Common myeloid progenitor, CD34-positive (primary cell): Measurements from ENCODE around the gene MAIP1.
"Not testable (repeated sequence)": the region's sequence is repeated elsewhere in the genome, so short reads cannot be mapped to it uniquely, and the experiment has no call there.

Experiments used
- CTCF ChIA-PET: fragments of 350-600 bp; sonication (Branson Sonifier 250); formaldehyde crosslinking; loops from one replicate; lab custom pipeline; 2021; ENCODE audit warnings: antibody characterized with exemption; lab: Charles Lee
- POLR2A ChIA-PET: fragments of 350-600 bp; sonication (Branson Sonifier 250); formaldehyde crosslinking; loops from one replicate; lab custom pipeline; 2021; ENCODE audit warnings: antibody characterized with exemption; lab: Charles Lee
- DNase-seq, 3 donors: peaks; one replicate each; pipeline versions ENCODE4 v3.0.0 to v3.0.0-alpha.2; 2013
- H3K27ac ChIP-seq, 2 experiments: 1 replicate in 1 of 2; 2 replicates in 1 of 2; pipeline ENCODE4 v1.7.0; 2013; ENCODE audit warnings: inconsistent platforms in 2 of 2, low read length in 2 of 2, mild to moderate bottlenecking in 2 of 2, low read depth in 1 of 2, moderate library complexity in 1 of 2; ENCODE audit not compliant: severe bottlenecking in 2 of 2, insufficient read depth in 1 of 2, poor library complexity in 1 of 2
- H3K27me3 ChIP-seq, 5 experiments: replicated peaks in 2 of 5; 1 replicate in 3 of 5; 2 replicates in 2 of 5; pipeline versions ENCODE4 v1.6.1 to v1.7.0; 2013; ENCODE audit warnings: low read length in 4 of 5, mild to moderate bottlenecking in 2 of 5, moderate library complexity in 2 of 5, inconsistent platforms in 1 of 5; ENCODE audit not compliant: insufficient read depth in 5 of 5, control insufficient read depth in 4 of 5
- H3K36me3 ChIP-seq, 4 experiments: 1 replicate in 2 of 4; 2 replicates in 2 of 4; pipeline versions ENCODE4 v1.6.1 to v1.7.0; 2013; ENCODE audit warnings: low read length in 3 of 4, control low read depth in 1 of 4, mild to moderate bottlenecking in 1 of 4; ENCODE audit not compliant: control insufficient read depth in 4 of 4, insufficient read depth in 4 of 4
- H3K4me1 ChIP-seq, 4 experiments: 1 replicate in 3 of 4; 2 replicates in 1 of 4; pipeline versions ENCODE4 v1.6.1 to v1.7.1; 2013; ENCODE audit warnings: low read length in 3 of 4, mild to moderate bottlenecking in 3 of 4, control low read depth in 1 of 4, inconsistent platforms in 1 of 4, moderate library complexity in 1 of 4; ENCODE audit not compliant: control insufficient read depth in 4 of 4, insufficient read depth in 4 of 4; ENCODE audit errors: control extremely low read depth in 1 of 4
- H3K4me3 ChIP-seq, 7 experiments: 1 replicate in 4 of 7; 2 replicates in 3 of 7; pipeline versions ENCODE4 v1.5.1 to v1.7.0; 2013; ENCODE audit warnings: mild to moderate bottlenecking in 7 of 7, low read length in 6 of 7, moderate library complexity in 6 of 7, inconsistent platforms in 2 of 7, low read depth in 2 of 7, control low read depth in 1 of 7; ENCODE audit not compliant: insufficient read depth in 4 of 7, control insufficient read depth in 1 of 7; ENCODE audit errors: extremely low read depth in 1 of 7
- H3K9me3 ChIP-seq, 5 experiments: 1 replicate in 4 of 5; 2 replicates in 1 of 5; pipeline versions ENCODE4 v1.6.1 to v1.7.1; 2013; ENCODE audit warnings: low read length in 4 of 5, mild to moderate bottlenecking in 2 of 5, inconsistent platforms in 1 of 5, low read depth in 1 of 5, moderate library complexity in 1 of 5; ENCODE audit not compliant: control insufficient read depth in 4 of 5, insufficient read depth in 2 of 5; ENCODE audit errors: control extremely low read depth in 1 of 5
- WGBS: methylation state at CpG from one replicate; pipeline ENCODE4 v1.1.5; 2013; ENCODE audit not compliant: insufficient coverage; 5-methylcytosine and 5-hydroxymethylcytosine counted together

MAIP1 gene

DNA sequence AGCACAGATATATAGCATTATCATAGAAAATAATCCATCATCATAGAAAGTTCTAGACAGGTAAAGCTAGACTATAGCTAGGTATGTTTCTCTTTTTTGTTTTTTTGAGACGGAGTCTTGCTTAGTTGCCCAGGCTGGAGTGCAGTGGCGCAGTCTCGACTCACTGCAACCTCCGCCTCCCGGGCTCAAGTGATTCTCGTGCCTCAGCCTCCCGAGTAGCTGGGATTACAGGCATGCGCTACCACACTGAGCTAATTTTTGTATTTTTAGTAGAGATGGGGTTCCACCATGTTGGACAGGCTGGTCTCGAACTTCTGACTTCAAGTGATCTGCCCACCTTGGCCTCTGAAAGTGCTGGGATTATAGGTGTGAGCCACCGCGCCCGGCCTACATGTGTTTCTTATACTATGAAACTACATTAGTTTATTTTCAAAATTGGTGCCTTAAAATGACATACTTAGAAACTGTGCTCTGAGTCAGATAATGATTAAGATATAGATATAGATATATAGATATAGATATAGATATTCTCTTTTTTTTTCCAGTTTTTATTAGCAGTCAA, 42.7 kb upstream of the MAIP1 start:
- Histone ChIP-seq H3K4me1 (peaks cover 13 to 36% (median 31%) of the 10 kb centered on the region in 4 experiments), H3K9me3 (peaks cover 0 to 16% (median 7%) of the 10 kb centered on the region in 5 experiments), H3K27ac (peak overlapping the region in 1 of 2 experiments; percentile 93), H3K4me3 (peak overlapping the region in 5 of 7 experiments; percentile 88 to 98 (median 96)), H3K36me3 (peaks cover 5 to 19% (median 16%) of the 10 kb centered on the region in 4 experiments)
- H3K27me3 ChIP-seq, POLR2A ChIA-PET, DNase-seq: not testable (repeated sequence)
- CTCF ChIA-PET = interaction anchor here (0.9 to 1.3 kb wide), 2 partner anchors 18 to 208 kb away, joined by 3 read pairs; no protein-coding TSS in a partner anchor
- WGBS = 97% methylated on average over 6 of the region's 12 CpGs

DNA sequence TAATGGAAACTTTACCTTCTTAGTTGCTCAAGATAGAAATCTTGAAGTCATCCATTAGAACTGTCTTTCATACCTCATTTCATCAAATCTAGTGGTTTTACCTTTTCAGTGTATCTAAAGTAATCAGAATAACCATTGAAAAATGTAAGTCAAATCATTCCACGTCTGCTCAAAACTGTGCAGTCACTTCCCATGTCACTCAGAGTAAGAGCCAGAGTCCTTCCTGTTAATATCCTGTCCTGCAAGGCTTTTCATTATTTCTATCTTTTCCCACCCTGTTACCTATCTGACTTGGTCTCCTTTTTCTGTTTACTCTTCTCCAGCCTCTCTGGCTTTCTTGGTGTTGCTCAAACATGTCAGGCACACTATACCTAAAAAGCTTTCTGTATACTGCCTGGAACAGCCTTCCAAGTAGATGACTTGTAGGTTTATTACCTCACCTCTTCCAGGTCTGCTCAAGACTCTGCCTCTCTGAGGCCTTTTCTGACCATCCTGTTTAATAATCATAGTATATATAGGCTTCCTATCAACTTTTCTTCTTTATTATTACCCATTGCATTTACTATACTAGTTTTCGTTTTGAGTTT, 40.9 kb upstream of the MAIP1 start:
- POLR2A ChIA-PET = no interaction called here

DNA sequence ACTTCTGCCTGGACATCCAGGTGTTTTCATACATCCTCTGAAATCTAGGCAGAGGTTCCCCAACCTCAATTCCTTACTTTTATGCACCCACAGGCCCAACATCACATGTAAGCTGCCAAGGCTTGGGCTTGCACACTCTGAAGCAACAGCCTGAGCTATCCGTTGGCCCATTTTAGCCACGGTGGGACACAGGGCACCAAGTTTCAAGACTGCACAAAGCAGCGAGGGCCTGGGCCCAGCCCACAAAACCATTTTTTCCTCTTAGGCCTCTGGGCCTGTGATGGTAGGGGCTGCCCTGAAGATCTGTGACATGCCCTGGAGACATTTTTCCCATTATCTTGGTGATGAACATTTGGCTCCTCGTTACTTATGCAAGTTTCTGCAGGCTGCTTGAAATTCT, 38.4 kb upstream of the MAIP1 start:
- CTCF ChIA-PET = no interaction called here
- no peak overlapping the region for H3K4me3 ChIP-seq
- peaks cover 0 to 16% (median 7%) of the 10 kb centered on the region in 5 experiments for H3K9me3 ChIP-seq
- WGBS = 100% methylated on average over 4 of the region's 4 CpGs
- POLR2A ChIA-PET = no interaction called here
- no peaks in the 10 kb centered on the region for H3K27me3 ChIP-seq
- no peak for DNase-seq
- no peak overlapping the region for H3K27ac ChIP-seq
- peaks cover 12 to 24% (median 20%) of the 10 kb centered on the region in 4 experiments for H3K4me1 ChIP-seq
- H3K36me3 ChIP-seq = peaks cover 16 to 42% (median 30%) of the 10 kb centered on the region in 4 experiments

More for the DNA sequence above, 40.9 kb upstream of the MAIP1 start:
- CTCF ChIA-PET = interaction anchor here (1.0 kb wide), 1 partner anchor 9 kb away, joined by 3 read pairs; no protein-coding TSS in a partner anchor
- 50% methylated on average over 2 of the region's 2 CpGs for WGBS
- Histone ChIP-seq H3K36me3 (peaks cover 11 to 32% (median 26%) of the 10 kb centered on the region in 4 experiments), H3K27ac (peak overlapping the region in 1 of 2 experiments; percentile 41), H3K27me3 (no peaks in the 10 kb centered on the region), H3K9me3 (peaks cover 0 to 16% (median 7%) of the 10 kb centered on the region in 5 experiments), H3K4me1 (peaks cover 13 to 36% (median 30%) of the 10 kb centered on the region in 4 experiments), H3K4me3 (peak overlapping the region in 2 of 7 experiments; percentile 37 to 41)
- peak in 2 of 3 donors; percentile 20 to 40 for DNase-seq

DNA sequence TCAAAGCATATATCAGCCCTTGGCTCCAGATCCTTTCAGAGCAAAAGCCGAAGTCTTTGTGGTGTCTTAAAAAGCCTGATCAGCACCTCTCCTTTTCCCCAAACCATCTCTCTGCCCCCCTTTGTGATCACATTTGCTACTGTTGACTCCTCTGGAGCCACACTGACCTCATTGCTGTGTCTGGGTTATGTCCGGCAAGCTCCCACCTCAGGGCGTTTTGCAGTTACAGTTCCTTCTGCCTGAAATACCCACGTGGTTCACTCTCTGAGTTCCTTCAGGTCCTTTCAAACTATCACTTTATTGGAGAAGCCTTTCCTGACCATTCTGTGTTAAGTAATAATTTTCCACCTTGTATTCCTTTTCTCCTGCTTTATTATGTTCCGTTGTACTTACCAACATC, 32.5 kb upstream of the MAIP1 start:
- POLR2A ChIA-PET = no interaction called here
- H3K27me3 ChIP-seq = no peaks in the 10 kb centered on the region
- H3K36me3 ChIP-seq = peaks cover 10 to 40% (median 23%) of the 10 kb centered on the region in 4 experiments
- CTCF ChIA-PET = interaction anchor here (1.1 to 1.6 kb wide), 2 partner anchors 18 to 218 kb away, joined by 3 to 4 read pairs; no protein-coding TSS in a partner anchor
- no peak overlapping the region for H3K4me3 ChIP-seq
- no peak overlapping the region for H3K27ac ChIP-seq
- DNase-seq = no peak
- WGBS = 89% methylated on average over 3 of the region's 5 CpGs
- no peaks in the 10 kb centered on the region for H3K4me1 ChIP-seq
- peaks cover 0 to 1% (median 0%) of the 10 kb centered on the region in 5 experiments for H3K9me3 ChIP-seq

DNA sequence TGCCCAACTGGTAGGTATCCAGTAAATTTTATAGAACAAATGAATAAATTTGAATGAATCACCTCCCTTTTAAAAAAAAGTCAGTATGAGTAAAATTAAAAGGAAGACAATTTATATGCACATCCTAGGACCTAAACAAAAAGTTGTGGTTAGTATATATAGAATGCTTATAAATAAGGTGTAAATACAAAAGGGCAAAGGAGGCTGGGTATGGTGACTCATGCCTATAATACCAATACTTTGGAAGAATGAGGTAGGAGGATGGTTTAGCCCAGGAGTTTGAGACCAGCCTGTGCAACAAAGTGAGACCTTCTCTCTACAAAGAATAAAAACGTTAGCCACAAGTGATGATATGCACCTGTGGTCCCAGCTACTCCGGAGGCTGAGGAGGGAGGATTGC, 31.5 kb upstream of the MAIP1 start:
- Histone ChIP-seq H3K4me3 (no peak overlapping the region), H3K36me3 (peaks cover 5 to 33% (median 20%) of the 10 kb centered on the region in 4 experiments), H3K27ac (no peak overlapping the region), H3K27me3 (no peaks in the 10 kb centered on the region), H3K4me1 (no peaks in the 10 kb centered on the region), H3K9me3 (no peaks in the 10 kb centered on the region)
- ChIA-PET POLR2A (no interaction called here), CTCF (interaction anchor here (0.8 to 1.6 kb wide), 3 partner anchors 17 to 219 kb away, joined by 3 to 4 read pairs (median 3); no protein-coding TSS in a partner anchor)
- no peak for DNase-seq
- WGBS = 90% methylated on average over 2 of the region's 2 CpGs

DNA sequence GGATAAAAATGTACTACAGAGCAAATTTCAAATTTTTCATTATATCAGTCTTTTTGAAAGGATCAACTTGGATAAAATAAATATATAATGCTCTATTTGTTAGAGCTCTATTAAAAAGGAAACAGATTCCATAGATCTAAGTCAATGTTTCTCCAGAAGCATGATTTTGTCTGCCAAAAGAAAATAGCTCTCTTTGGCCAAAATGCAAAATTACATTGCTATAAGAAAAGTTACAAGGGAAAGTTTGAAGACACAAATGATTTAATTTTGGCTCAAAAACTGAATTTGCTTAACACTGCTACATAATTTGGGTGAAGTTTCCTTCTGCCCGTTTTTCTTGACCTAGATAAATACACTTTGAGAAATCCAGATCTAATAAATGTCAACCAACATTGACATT, 28.6 kb upstream of the MAIP1 start:
- Histone ChIP-seq H3K27ac (no peak overlapping the region), H3K27me3 (no peaks in the 10 kb centered on the region), H3K36me3 (peaks cover 3 to 37% (median 19%) of the 10 kb centered on the region in 4 experiments), H3K4me3 (no peak overlapping the region), H3K9me3 (no peaks in the 10 kb centered on the region), H3K4me1 (no peaks in the 10 kb centered on the region)
- DNase-seq = no peak
- ChIA-PET CTCF (interaction anchor here (0.9 to 1.5 kb wide), 4 partner anchors 10 to 26 kb away, joined by 3 to 5 read pairs (median 3); no protein-coding TSS in a partner anchor), POLR2A (no interaction called here)
- no CpG with 5 or more reads among the region's 1 CpG for WGBS

DNA sequence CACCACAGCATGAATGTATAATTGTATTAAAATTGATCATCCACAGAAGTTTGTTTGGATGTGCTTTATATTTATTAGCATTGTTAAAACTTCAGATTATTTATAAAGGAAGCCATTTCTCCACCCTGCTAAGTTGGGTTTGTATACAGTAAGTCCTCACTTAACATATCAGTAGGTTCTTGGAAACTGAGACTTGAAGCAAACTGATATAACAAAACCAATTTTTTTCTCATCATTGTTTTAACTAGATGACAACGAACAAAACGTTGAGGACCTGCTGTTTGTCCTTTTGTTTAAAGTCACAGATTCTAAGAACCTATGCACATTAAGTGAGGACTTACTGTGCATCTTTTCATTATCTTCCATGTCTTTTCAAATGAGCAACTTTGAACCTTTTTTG, 27.2 kb upstream of the MAIP1 start:
- no peak overlapping the region for H3K27ac ChIP-seq
- H3K4me3 ChIP-seq = no peak overlapping the region
- no peaks in the 10 kb centered on the region for H3K9me3 ChIP-seq
- WGBS = 61% methylated on average over 2 of the region's 2 CpGs
- H3K27me3 ChIP-seq = no peaks in the 10 kb centered on the region
- H3K36me3 ChIP-seq = peaks cover 13 to 49% (median 26%) of the 10 kb centered on the region in 4 experiments
- DNase-seq = no peak
- CTCF ChIA-PET = interaction anchor here (0.6 to 0.9 kb wide), 2 partner anchors 12 to 35 kb away, joined by 3 read pairs; no protein-coding TSS in a partner anchor
- POLR2A ChIA-PET = no interaction called here
- H3K4me1 ChIP-seq = no peaks in the 10 kb centered on the region
